H7 (cell line): ENCODE data around the gene SPRYD7. TPM values are rescaled to one million over a fixed set of nuclear protein-coding genes. Genes with fewer than 3 reads are reported as not detected.

Experiments
- total RNA-seq: library from RNA; depleted of rRNA; stranded (reverse); fragments of >200 nt; shearing (Covaris generic); gene quantifications from 2 replicates; pipeline ENCODE4 v1.2.3, GENCODE V29; 2014; rRNA removed

Gene SPRYD7
- total RNA-seq, 1 experiment from 2014 or later, result 1.6 TPM

Other genes starting within 250 kb of the SPRYD7 start
- gene EBPL, start 244.9 kb downstream of the SPRYD7 start, total RNA-seq, result 70.2 and 85.5 TPM in 2 replicates
- gene KPNA3, start 143.7 kb downstream of the SPRYD7 start, total RNA-seq, result 25.5 and 28.4 TPM in 2 replicates
- 22.7 and 29.4 TPM in 2 replicates for gene TRIM13, start 60.7 kb upstream of the SPRYD7 start, total RNA-seq
- 0.33 and 1.0 TPM in 2 replicates for gene KCNRG, start 79.1 kb upstream of the SPRYD7 start, total RNA-seq